ENCODE data around the gene ACTR3. TPM values are rescaled to one million over a fixed set of nuclear protein-coding genes. Genes with fewer than 3 reads are reported as not detected.

The ACTR3 gene
- total RNA-seq, 4 donors from 2014 or later: 59.7 to 161 (median 124) TPM

- no peak for TF ChIP-seq CTCF (IDR thresholded peaks at IDR 0.05; ENCODE audit: low read depth)
Observed at GRCh38 chr2:113925884-113926283, 36.0 kb downstream of the ACTR3 start.

GRCh38 chr2:113926314-113926713 is 36.4 kb downstream of the ACTR3 start:
- TF ChIP-seq CTCF (IDR thresholded peaks at IDR 0.05; ENCODE audit: low read depth): no peak

GRCh38 chr2:113930448-113930847 is 40.6 kb downstream of the ACTR3 start:
- TF ChIP-seq CTCF (IDR thresholded peaks at IDR 0.05; ENCODE audit: low read depth): no peak

- no peak for TF ChIP-seq CTCF (IDR thresholded peaks at IDR 0.05; ENCODE audit: low read depth)
Observed at GRCh38 chr2:113937501-113937900, 47.6 kb downstream of the ACTR3 start.

GRCh38 chr2:113940891-113941290 is 51.0 kb downstream of the ACTR3 start:
- TF ChIP-seq CTCF (IDR thresholded peaks at IDR 0.05; ENCODE audit: low read depth): no peak

- no peak for TF ChIP-seq CTCF (IDR thresholded peaks at IDR 0.05; ENCODE audit: low read depth)
Observed at GRCh38 chr2:113961000-113961399, 71.1 kb downstream of the ACTR3 start.

- TF ChIP-seq CTCF (IDR thresholded peaks at IDR 0.05; ENCODE audit: low read depth): no peak
Observed at GRCh38 chr2:113962692-113963480, 73.0 kb downstream of the ACTR3 start.
